Measurements from ENCODE around the gene EYA2. TPM values are rescaled to one million over a fixed set of nuclear protein-coding genes. Genes with fewer than 3 reads are reported as not detected.

Gene EYA2
- total and polyA plus RNA-seq, 2 donors from 2014 or later, result 2.6 to 7.9 TPM

DNA sequence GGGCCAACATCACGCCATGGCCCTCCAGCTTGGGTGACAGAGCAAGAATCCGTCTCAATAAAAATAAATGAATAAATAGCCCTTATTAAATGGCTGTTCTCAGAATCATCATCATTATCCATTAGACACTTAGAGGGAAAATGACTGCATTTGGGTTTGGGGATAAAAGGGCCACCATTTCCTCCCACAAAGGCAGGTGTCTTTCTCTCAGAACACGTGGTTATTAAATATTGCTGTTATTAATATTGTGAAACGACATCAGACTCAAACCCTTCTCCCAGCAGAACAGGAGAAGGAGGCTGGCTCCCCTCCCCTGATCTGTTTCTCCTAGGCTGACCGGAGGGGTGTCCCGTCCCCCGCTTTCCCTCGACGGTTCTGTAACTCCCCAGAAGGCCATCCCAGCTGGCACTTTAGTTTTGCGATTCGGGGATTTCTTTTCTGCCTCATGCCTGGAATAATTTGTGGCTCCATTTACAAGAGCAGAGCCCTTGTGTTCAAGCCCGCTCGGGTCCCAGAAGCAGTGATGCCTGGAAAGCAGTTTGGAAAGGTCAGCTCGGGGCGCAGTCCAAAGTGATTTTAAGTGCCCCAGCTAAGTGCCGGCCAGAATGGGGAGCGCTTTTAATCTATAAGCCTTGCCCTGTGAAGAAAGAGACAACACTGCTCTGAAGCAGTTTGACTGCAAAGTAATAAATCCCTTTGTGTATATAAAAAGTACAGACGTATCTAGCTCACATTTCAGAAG is 41.9 kb downstream of the EYA2 start:
- Histone ChIP-seq H3K27me3 (ENCODE audit: control insufficient read depth, insufficient read depth, low read length) (no peaks in the 10 kb centered on the region), H3K4me1 (ENCODE audit: control insufficient read depth in 2 of 3, insufficient read depth in 2 of 3, low read depth in 1 of 3, low read length in 3 of 3) (no peaks in the 10 kb centered on the region), H3K4me3 (ENCODE audit: low read length in 3 of 3) (no peak overlapping the region), H3K9me3 (ENCODE audit: control insufficient read depth in 2 of 3, insufficient read depth in 1 of 3, low read length in 3 of 3) (no peaks in the 10 kb centered on the region), H3K9ac (ENCODE audit: low read length in 3 of 3) (no peak overlapping the region), H3K27ac (ENCODE audit: low read depth in 2 of 2, low read length in 2 of 2) (no peak overlapping the region), H3K36me3 (ENCODE audit: control insufficient read depth in 2 of 3, insufficient read depth in 3 of 3, low read length in 3 of 3) (no peaks in the 10 kb centered on the region)
- TF ChIP-seq, protein P1, sequence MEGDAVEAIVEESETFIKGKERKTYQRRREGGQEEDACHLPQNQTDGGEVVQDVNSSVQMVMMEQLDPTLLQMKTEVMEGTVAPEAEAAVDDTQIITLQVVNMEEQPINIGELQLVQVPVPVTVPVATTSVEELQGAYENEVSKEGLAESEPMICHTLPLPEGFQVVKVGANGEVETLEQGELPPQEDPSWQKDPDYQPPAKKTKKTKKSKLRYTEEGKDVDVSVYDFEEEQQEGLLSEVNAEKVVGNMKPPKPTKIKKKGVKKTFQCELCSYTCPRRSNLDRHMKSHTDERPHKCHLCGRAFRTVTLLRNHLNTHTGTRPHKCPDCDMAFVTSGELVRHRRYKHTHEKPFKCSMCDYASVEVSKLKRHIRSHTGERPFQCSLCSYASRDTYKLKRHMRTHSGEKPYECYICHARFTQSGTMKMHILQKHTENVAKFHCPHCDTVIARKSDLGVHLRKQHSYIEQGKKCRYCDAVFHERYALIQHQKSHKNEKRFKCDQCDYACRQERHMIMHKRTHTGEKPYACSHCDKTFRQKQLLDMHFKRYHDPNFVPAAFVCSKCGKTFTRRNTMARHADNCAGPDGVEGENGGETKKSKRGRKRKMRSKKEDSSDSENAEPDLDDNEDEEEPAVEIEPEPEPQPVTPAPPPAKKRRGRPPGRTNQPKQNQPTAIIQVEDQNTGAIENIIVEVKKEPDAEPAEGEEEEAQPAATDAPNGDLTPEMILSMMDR (IDR thresholded peaks at IDR 0.05; ENCODE audit: borderline replicate concordance, extremely low read depth, insufficient read depth), result no peak
- intact Hi-C loops (cut with DNase I), result no loop called here
- FAIRE-seq (no peak), DNase-seq (peak in 4 of 5 donors; percentile 35 to 58 (median 40))

DNA sequence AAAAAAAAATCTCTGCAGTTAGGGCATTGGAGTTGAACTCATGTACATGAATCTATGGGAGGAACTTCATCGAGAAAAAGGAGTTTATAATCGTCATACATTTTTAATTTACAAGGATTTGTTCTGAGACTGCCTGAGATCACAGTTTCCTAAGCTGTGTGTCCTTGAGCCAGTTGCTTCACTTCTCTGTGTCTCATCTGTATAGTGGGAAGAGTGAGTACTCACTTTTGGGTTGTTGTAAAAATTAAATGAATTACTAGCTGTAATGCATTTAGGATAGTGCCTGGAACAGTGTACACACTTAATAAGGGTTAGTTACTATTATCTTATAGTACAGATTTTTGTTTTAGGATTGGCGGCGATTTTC is 42.5 kb downstream of the EYA2 start:
- H3K4me3 ChIP-seq (ENCODE audit: low read length in 3 of 3), result no peak overlapping the region
- no peak overlapping the region for H3K9ac ChIP-seq (ENCODE audit: low read length in 3 of 3)
- intact Hi-C loops (cut with DNase I), result no loop called here
- no peak overlapping the region for H3K27ac ChIP-seq (ENCODE audit: low read depth in 2 of 2, low read length in 2 of 2)
- no peaks in the 10 kb centered on the region for H3K9me3 ChIP-seq (ENCODE audit: control insufficient read depth in 2 of 3, insufficient read depth in 1 of 3, low read length in 3 of 3)
- DNase-seq (no peak), FAIRE-seq (no peak)
- TF ChIP-seq, protein P1 (IDR thresholded peaks at IDR 0.05; ENCODE audit: borderline replicate concordance, extremely low read depth, insufficient read depth), result no peak
- no peaks in the 10 kb centered on the region for H3K4me1 ChIP-seq (ENCODE audit: control insufficient read depth in 2 of 3, insufficient read depth in 2 of 3, low read depth in 1 of 3, low read length in 3 of 3)
- H3K27me3 ChIP-seq (ENCODE audit: control insufficient read depth, insufficient read depth, low read length), result no peaks in the 10 kb centered on the region
- no peaks in the 10 kb centered on the region for H3K36me3 ChIP-seq (ENCODE audit: control insufficient read depth in 2 of 3, insufficient read depth in 3 of 3, low read length in 3 of 3)

DNA sequence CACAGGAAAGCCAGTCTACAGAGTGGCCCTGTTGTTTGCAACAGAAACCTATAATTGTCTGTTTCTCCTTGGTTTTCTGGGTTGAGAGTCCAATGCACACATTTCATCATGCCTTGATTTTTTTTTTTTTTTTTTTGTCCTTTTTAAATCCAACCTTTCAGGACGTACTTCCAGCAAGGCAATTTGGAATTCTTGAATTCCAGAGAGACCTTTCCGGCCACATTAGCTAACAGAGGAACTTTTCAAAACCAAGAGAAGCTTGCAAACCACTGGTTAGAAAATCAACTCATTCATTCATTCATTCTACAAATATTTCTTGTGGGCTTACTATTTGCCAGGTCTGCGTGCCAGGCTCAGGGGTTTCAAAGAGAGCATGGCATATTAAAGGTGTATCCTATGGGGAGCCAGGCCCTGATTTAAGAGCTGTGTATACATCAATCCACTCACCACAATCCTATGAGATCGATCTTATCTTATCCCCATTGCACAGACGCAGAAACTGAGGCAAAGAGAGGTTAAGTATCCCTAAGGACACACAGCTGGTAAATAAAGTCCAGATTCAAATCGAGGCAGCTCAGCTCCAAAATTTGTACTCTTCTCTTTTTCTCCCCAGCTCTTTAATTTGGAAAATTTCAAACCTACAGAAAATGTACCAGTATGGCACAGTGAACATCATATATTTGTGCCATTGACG is 43.0 kb downstream of the EYA2 start:
- Histone ChIP-seq H3K27ac (ENCODE audit: low read depth in 2 of 2, low read length in 2 of 2) (no peak overlapping the region), H3K36me3 (ENCODE audit: control insufficient read depth in 2 of 3, insufficient read depth in 3 of 3, low read length in 3 of 3) (no peaks in the 10 kb centered on the region), H3K4me1 (ENCODE audit: control insufficient read depth in 2 of 3, insufficient read depth in 2 of 3, low read depth in 1 of 3, low read length in 3 of 3) (no peaks in the 10 kb centered on the region), H3K4me3 (ENCODE audit: low read length in 3 of 3) (no peak overlapping the region), H3K9me3 (ENCODE audit: control insufficient read depth in 2 of 3, insufficient read depth in 1 of 3, low read length in 3 of 3) (no peaks in the 10 kb centered on the region), H3K9ac (ENCODE audit: low read length in 3 of 3) (no peak overlapping the region), H3K27me3 (ENCODE audit: control insufficient read depth, insufficient read depth, low read length) (no peaks in the 10 kb centered on the region)
- DNase-seq (no peak), FAIRE-seq (no peak)
- TF ChIP-seq, protein P1 (IDR thresholded peaks at IDR 0.05; ENCODE audit: borderline replicate concordance, extremely low read depth, insufficient read depth), result no peak
- intact Hi-C loops (cut with DNase I), result no loop called here

Data from kidney (tissue), 14 donors.